Esophagus squamous epithelium (tissue), 4 donors: ENCODE measurements around the gene DYDC2.

Experiments
- CTCF ChIP-seq, 6 experiments: fragments of 450-650 bp in 4 of 6; fragments of 200-600 bp in 2 of 6; sonication (generic) in 2 of 6; IDR thresholded peaks; one replicate each; pipeline ENCODE4 v1.5.1; 2016 to 2019; ENCODE audit warnings: antibody characterized with exemption in 6 of 6, mild to moderate bottlenecking in 4 of 6, moderate library complexity in 4 of 6
- POLR2A ChIP-seq, 4 donors: fragments of 450-650 bp; IDR thresholded peaks; one replicate each; pipeline ENCODE4 v1.6.1; 2017; ENCODE audit warnings: antibody characterized with exemption in 4 of 4, mild to moderate bottlenecking in 4 of 4, moderate library complexity in 3 of 4

GRCh38 chr10:80412486-80412885 lies 55.9 kb downstream of the DYDC2 start:
- TF ChIP-seq CTCF (IDR thresholded peaks at IDR 0.05): no peak
- no peak for TF ChIP-seq POLR2A (IDR thresholded peaks at IDR 0.05)
